Mucosa of descending colon (tissue), 3 donors: ENCODE results near the gene FKBP9. TPM values are rescaled to one million over a fixed set of nuclear protein-coding genes. Genes with fewer than 3 reads are reported as not detected.

Source experiments
- ATAC-seq: fragments of 200-7000 bp; cut with Tn5 transposase; one replicate; pipeline ENCODE4 v1.9.1; 2020; ENCODE audit warnings: mild to moderate bottlenecking, moderate library complexity
- DNase-seq, 3 donors: peaks; one replicate each; pipeline ENCODE4 v3.0.0-alpha.2; 2020
- H3K36me3 ChIP-seq: fragments of 200-600 bp; one replicate; pipeline ENCODE4 v1.8.0; 2021; ENCODE audit warnings: low read depth, mild to moderate bottlenecking
- H3K4me1 ChIP-seq: fragments of 200-600 bp; one replicate; pipeline ENCODE4 v1.8.0; 2021; ENCODE audit warnings: low read depth, mild to moderate bottlenecking
- H3K4me3 ChIP-seq: fragments of 200-600 bp; one replicate; pipeline ENCODE4 v1.8.0; 2021; ENCODE audit warnings: mild to moderate bottlenecking
- H3K9me3 ChIP-seq: fragments of 200-600 bp; one replicate; pipeline ENCODE4 v1.8.0; 2021; ENCODE audit warnings: mild to moderate bottlenecking
- intact Hi-C, 2 donors: fragments of 100-400 bp; cut with DNase I in 1 of 2; cut with micrococcal nuclease in 1 of 2; formaldehyde crosslinking; loops; one replicate each; pipeline versions ENCODE4 v1.11.0 to v1.11.1; 2022; cut with DNase I, micrococcal nuclease
- total RNA-seq, 3 donors: library from RNA; stranded (reverse); fragmentation: NEBNext Ultra II Directional in 2 of 3; extraction: Animal tissue kit (Norgen Biotek cat#: 25700) in 2 of 3; gene quantifications; one replicate each; pipeline versions ENCODE4 v1.2.1 to v1.2.4, GENCODE V29; 2021 to 2023
- TF ChIP-seq, protein P1 (sequence below): fragments of 200-600 bp; IDR thresholded peaks from one replicate; pipeline ENCODE4 v1.8.0; 2022; ENCODE audit warnings: antibody characterized with exemption, mild to moderate bottlenecking
- donor health status: DM: no; HTN: no; CAD: no; lungs with moderate emphysema.
- donor health status: DM: no; HTN: no; CAD: no.
- donor health status: DM: no; HTN: yes; CAD: no.

Gene FKBP9
- total RNA-seq, 3 donors from 2014 or later: 87.8 to 99.7 (median 98.8) TPM

DNA sequence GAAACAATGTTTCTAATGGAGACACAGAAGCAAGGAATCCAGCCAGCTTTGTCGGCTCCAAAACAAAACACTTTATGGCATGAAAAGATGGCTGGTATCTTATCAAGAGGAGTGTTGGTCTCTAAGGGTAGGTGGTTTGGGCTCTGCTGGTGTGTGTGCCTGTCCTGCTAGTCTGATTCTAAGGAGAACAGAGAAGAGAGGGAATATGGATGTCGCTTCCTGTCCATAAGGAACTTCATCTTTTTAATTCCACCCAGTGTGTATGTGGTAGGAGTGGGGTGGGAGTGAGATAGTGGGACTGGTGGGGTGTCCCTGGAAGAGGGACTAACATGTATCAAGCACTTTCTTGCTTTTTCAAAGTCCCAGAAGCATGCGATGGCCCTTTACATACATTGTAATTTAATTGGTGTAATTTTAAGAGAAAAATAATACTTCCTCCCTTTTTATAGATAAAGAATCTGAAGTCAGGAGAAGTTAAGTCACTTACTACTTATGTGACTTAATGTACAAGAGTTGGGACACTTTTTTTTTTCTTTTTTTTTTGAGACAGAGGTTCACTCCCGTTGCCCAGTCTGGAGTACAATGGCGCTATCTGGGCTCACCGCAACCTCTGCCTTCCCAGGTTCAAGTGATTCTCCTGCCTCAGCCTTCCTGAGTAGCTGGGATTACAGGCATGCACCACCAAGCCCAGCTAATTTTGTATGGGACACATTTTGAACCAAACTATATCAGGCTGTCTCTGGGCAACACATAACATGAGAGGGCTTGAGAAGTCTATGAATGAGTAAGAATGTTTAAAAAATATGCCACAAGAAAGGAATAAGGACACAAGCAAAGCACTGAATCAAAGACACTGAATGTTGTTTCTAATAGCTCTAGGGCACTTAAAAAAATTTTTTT is 86.5 kb downstream of the FKBP9 start:
- intact Hi-C loops: no loop called here
- Histone ChIP-seq H3K4me3 (no peak overlapping the region), H3K4me1 (peaks cover 49% of the 10 kb centered on the region), H3K9me3 (no peaks in the 10 kb centered on the region), H3K36me3 (no peaks in the 10 kb centered on the region)
- TF ChIP-seq, protein P1, sequence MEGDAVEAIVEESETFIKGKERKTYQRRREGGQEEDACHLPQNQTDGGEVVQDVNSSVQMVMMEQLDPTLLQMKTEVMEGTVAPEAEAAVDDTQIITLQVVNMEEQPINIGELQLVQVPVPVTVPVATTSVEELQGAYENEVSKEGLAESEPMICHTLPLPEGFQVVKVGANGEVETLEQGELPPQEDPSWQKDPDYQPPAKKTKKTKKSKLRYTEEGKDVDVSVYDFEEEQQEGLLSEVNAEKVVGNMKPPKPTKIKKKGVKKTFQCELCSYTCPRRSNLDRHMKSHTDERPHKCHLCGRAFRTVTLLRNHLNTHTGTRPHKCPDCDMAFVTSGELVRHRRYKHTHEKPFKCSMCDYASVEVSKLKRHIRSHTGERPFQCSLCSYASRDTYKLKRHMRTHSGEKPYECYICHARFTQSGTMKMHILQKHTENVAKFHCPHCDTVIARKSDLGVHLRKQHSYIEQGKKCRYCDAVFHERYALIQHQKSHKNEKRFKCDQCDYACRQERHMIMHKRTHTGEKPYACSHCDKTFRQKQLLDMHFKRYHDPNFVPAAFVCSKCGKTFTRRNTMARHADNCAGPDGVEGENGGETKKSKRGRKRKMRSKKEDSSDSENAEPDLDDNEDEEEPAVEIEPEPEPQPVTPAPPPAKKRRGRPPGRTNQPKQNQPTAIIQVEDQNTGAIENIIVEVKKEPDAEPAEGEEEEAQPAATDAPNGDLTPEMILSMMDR: no peak
- peak in 1 of 3 donors; percentile 33 for DNase-seq
- peak; percentile 19 for ATAC-seq

DNA sequence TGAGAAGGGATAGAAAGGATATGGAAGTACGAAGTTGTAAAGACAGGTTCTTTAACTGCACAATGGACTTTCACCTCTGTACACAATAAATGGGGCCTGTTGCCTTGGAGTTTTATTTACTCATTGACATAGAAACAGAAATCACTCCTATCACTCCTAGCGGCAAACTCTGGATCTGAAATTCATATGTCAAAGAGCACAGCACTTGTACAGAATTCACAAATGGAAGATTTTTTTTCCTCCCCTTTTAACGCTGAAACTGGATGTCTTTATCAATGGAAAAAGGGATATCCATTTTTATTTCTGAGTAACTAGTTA is 87.1 kb downstream of the FKBP9 start:
- Histone ChIP-seq H3K36me3 (no peaks in the 10 kb centered on the region), H3K4me1 (peaks cover 45% of the 10 kb centered on the region), H3K4me3 (no peak overlapping the region), H3K9me3 (no peaks in the 10 kb centered on the region)
- ATAC-seq (peak; percentile 85), DNase-seq (peak in 1 of 3 donors; percentile 75)
- intact Hi-C loops: no loop called here
- TF ChIP-seq, protein P1: no peak

DNA sequence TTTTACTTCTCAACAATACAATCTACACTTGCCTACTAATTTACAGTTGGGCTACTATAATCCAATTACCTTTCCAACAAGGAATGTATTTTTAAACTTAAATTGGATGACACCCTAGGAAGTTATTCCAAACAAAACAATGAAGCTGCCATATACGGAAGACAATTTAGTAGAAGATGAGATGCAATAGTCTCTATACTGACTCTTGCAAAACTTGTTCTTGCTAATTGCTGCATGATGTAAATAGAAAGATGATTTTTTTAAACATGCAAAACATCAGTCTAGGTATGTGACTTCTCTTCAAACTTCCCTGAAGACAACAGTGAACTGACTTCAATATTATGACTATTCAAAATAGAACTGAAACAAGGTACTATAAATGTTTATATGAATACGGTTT is 87.7 kb downstream of the FKBP9 start:
- Histone ChIP-seq H3K4me1 (peaks cover 45% of the 10 kb centered on the region), H3K4me3 (no peak overlapping the region), H3K9me3 (no peaks in the 10 kb centered on the region), H3K36me3 (no peaks in the 10 kb centered on the region)
- DNase-seq (no peak), ATAC-seq (peak; percentile 42)
- intact Hi-C loops: no loop called here
- TF ChIP-seq, protein P1: no peak

DNA sequence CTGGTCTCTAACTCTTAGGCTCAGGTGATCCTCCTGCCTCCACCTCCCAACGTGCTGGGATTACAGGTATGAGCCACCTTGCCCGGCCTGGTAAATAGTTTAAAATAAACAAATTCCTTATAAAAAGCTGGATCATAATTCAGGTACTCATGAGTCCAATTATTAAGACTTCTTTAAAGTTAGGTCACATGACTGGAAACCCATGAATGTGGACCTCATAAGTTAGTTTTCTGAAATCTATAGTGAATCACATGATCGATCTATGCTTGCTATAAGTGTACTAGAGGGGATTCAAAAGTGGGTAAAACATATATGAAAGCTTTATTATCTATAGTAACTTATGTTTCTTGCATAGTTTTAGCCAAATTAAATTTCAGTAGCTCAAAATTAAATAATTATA is 91.0 kb downstream of the FKBP9 start:
- Histone ChIP-seq H3K4me1 (peaks cover 36% of the 10 kb centered on the region), H3K36me3 (no peaks in the 10 kb centered on the region), H3K9me3 (no peaks in the 10 kb centered on the region), H3K4me3 (no peak overlapping the region)
- no peak for ATAC-seq
- intact Hi-C loops: no loop called here
- TF ChIP-seq, protein P1: no peak
- DNase-seq: no peak

DNA sequence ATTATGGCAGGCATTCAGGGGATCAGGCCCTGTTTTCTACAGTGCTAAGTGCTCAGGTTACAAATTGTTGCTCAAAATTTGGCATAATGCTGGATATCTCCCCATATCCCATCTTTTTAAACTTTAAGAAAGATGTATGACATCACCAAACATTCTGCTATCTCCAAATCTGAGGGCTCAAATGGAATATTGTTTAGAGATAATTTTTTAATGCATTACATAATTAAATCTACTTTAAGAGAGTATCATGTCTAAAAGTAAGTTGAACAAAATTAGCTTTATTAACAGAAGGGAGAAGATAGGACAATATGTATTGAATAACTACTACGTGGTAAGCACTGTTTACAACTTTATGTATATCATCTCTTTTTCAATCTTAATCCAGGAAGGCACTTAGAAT is 91.5 kb downstream of the FKBP9 start:
- no peaks in the 10 kb centered on the region for H3K36me3 ChIP-seq
- H3K4me1 ChIP-seq: peaks cover 32% of the 10 kb centered on the region
- ATAC-seq: no peak
- H3K9me3 ChIP-seq: no peaks in the 10 kb centered on the region
- TF ChIP-seq, protein P1: no peak
- H3K4me3 ChIP-seq: no peak overlapping the region
- intact Hi-C loops: no loop called here
- DNase-seq: no peak
